ENCODE data around the gene CAPZA2.
"Not testable (repeated sequence)": the region's sequence is repeated elsewhere in the genome, so short reads cannot be mapped to it uniquely, and the experiment has no call there.

The CAPZA2 gene

GRCh38 chr7:116955340-116955739 lies 93.0 kb downstream of the CAPZA2 start:
- no peak overlapping the region; the same call in 1 of the 2 replicates for H3K4me3 ChIP-seq (ENCODE audit: control insufficient read depth, low read depth, low read length)
- DNase-seq (ENCODE audit: low read depth) = no peak
- TF ChIP-seq, protein P1, sequence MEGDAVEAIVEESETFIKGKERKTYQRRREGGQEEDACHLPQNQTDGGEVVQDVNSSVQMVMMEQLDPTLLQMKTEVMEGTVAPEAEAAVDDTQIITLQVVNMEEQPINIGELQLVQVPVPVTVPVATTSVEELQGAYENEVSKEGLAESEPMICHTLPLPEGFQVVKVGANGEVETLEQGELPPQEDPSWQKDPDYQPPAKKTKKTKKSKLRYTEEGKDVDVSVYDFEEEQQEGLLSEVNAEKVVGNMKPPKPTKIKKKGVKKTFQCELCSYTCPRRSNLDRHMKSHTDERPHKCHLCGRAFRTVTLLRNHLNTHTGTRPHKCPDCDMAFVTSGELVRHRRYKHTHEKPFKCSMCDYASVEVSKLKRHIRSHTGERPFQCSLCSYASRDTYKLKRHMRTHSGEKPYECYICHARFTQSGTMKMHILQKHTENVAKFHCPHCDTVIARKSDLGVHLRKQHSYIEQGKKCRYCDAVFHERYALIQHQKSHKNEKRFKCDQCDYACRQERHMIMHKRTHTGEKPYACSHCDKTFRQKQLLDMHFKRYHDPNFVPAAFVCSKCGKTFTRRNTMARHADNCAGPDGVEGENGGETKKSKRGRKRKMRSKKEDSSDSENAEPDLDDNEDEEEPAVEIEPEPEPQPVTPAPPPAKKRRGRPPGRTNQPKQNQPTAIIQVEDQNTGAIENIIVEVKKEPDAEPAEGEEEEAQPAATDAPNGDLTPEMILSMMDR (IDR thresholded peaks at IDR 0.05; ENCODE audit: control insufficient read depth, insufficient read depth, low read depth, low read length, missing control alignments) = no peak

DNA sequence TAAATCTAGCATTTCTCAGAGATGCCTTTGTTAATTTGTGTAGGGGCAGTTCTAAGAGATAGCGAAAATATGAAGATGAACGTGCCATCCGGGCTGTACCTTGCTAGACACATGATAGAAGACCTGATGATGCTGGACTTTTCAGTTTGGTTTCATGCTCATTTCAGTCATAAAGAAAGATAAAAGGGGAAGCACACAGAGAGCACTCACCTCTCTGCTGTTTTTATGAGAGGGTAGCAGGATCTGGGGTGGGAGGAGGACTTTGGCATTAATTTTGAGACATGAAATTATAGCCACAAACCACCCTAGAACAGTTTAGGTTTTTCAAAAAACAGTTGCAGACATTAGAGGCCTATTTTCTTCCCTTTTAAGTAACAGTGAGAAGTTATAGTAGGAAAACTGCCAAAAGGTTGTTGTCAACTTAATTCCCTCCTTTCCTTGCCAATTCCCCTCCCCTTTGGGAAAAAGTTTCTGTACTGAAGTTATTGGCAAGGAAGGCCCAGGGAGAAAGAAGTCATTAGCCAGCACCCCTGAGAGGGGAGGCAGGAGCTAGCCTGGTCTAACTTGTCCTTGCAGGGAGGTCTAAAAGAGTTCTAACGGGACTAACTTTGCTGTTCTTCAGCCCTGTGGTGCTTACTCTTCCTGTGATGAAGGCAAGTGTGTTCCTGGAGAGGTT lies 93.6 kb downstream of the CAPZA2 start:
- no peak overlapping the region for H3K4me3 ChIP-seq (ENCODE audit: control insufficient read depth, low read depth, low read length)
- TF ChIP-seq, protein P1 (IDR thresholded peaks at IDR 0.05; ENCODE audit: control insufficient read depth, insufficient read depth, low read depth, low read length, missing control alignments) = no peak
- no peak for DNase-seq (ENCODE audit: low read depth)

DNA sequence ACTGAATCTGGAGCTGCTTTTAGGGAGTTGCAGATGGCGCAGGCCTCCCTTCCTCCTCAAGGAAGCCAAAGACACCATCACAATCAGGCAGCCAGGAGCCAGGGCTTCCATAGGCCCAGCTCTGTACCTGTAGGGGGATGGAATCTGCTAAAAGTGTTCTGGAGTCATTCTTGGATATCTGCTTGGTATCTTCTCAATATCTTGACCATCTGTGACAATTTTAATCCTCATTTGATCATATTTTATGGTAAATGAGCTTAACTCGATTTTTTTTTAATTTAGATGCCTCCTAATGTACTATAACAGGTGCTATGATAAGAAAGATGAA lies 94.1 kb downstream of the CAPZA2 start:
- TF ChIP-seq, protein P1 (IDR thresholded peaks at IDR 0.05; ENCODE audit: control insufficient read depth, insufficient read depth, low read depth, low read length, missing control alignments) = no peak
- DNase-seq (ENCODE audit: low read depth) = no peak
- no peak overlapping the region for H3K4me3 ChIP-seq (ENCODE audit: control insufficient read depth, low read depth, low read length)

DNA sequence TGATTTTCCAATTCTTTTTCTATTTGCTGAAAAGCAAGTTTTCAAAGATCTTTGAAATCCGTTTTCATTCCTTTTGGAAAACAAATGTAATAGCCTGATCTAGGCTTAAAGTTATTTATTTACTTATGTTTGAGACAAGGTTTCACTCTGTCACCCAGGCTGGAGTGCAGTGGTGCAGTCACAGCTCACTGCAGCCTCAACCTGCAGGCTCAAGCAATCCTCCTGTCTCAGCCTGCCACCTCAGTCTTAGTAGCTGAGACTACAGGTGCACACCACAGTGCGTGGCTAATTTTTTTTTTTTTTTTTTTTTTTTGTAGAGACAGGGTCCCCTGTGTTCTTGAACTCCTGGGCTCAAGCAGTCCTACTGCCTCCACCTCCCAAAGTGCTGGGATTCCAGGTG lies 95.5 kb downstream of the CAPZA2 start:
- H3K4me3 ChIP-seq (ENCODE audit: control insufficient read depth, low read depth, low read length) = no peak overlapping the region
- TF ChIP-seq, protein P1 (IDR thresholded peaks at IDR 0.05; ENCODE audit: control insufficient read depth, insufficient read depth, low read depth, low read length, missing control alignments) = no peak
- no peak for DNase-seq (ENCODE audit: low read depth)

DNA sequence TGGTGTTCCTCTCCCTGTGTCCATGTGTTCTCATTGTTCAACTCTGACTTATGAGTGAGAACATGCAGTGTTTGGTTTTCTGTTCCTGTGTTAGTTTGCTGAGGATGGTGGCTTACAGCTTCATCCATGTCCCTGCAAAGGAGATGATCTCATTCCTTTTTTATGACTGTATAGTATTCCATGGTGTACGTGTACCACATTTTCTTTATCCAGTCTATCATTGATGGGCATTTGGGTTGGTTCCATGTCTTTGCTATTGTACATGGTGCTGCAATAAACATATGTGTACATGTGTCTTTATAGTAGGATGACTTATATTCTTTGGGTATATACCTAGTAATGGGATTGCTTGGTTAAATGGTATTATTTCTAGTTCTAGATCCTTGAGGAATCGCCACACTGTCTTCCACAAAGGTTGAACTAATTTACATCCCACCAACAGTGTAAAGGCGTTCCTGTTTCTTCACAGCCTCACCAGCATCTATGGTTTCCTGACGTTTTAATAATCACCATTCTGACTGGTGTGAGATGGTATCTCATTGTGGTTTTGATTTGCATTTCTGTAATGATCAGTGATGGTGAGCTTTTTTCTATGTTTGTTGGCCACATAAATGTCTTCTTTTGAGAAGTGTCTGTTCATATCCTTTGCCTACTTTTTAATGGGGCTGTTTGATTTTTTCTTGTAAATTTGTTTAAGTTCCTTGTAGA lies 99.7 kb downstream of the CAPZA2 start:
- not testable (repeated sequence) for DNase-seq (ENCODE audit: low read depth); H3K4me3 ChIP-seq (ENCODE audit: control insufficient read depth, low read depth, low read length)

DNA sequence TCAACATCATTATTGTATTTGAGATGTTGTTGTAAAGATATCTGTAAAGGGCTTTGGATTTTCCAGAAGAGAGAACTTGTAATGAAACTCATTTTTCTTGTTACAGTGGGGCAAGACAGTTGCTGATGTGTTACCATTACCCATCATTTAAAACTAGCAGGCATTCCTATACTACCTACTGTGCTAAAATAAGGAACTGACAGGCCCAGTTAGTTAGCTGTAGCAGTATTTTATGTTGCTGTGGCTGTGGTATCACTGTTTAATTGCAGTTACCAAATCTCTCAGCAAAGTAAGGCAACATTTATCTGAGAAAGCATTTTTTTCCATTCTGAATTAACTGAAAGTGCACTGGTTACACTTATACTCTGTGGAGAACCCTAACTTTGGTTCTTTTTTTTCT lies 100.8 kb downstream of the CAPZA2 start:
- no peak for DNase-seq (ENCODE audit: low read depth)
- TF ChIP-seq, protein P1 (IDR thresholded peaks at IDR 0.05; ENCODE audit: control insufficient read depth, insufficient read depth, low read depth, low read length, missing control alignments) = no peak
- H3K4me3 ChIP-seq (ENCODE audit: control insufficient read depth, low read depth, low read length) = no peak overlapping the region

DNA sequence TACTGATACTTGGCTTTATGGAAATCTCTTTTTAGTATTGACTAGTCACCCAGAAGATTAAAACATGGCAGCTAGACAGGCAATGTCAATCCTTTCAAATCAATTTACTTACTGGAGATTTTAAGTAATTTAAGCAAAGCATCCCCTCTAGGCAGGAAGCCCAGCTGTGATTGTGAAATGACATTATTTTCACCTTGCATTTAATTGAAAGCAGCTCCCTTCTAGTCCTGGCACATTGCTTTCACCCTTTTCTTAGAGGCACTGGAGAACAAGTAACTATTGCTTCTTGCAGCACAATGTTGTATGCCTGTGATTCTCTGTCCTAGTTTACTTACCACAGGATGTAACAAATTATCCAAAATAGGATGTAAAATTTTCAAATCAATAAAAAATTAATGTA lies 104.2 kb downstream of the CAPZA2 start:
- TF ChIP-seq, protein P1 (IDR thresholded peaks at IDR 0.05; ENCODE audit: control insufficient read depth, insufficient read depth, low read depth, low read length, missing control alignments) = no peak
- H3K4me3 ChIP-seq (ENCODE audit: control insufficient read depth, low read depth, low read length) = no peak overlapping the region
- no peak for DNase-seq (ENCODE audit: low read depth)

All from AG09309 (cell line).